GM19099 (cell line): ENCODE measurements around the gene MYMK.

Experiments used
- POLR2A ChIP-seq: IDR thresholded peaks from 3 replicates; pipeline ENCODE4 v1.6.1; 2011; ENCODE audit warnings: low read depth; ENCODE audit not compliant: insufficient read length; ENCODE audit errors: extremely low read depth

Gene MYMK

DNA sequence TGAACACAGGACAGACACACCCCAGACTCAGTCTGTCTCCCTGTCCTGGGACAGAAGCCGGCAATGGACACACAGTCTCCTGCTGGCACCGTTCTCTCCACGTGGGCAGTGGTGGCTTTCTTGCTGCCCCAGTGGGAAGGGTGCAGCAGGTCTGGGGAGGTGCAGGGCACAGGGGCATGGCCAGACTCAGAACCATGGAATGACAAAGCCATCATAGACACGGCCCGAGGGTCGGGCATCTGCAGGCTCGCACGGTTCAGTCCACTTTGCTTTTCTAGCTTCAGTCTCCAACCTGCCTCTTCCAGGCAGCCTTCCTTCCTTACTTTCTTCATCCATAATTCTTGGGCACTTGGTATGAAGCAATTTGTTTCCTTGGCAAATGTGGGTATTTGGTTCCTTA is 16.7 kb downstream of the MYMK start:
- no peak for TF ChIP-seq POLR2A

DNA sequence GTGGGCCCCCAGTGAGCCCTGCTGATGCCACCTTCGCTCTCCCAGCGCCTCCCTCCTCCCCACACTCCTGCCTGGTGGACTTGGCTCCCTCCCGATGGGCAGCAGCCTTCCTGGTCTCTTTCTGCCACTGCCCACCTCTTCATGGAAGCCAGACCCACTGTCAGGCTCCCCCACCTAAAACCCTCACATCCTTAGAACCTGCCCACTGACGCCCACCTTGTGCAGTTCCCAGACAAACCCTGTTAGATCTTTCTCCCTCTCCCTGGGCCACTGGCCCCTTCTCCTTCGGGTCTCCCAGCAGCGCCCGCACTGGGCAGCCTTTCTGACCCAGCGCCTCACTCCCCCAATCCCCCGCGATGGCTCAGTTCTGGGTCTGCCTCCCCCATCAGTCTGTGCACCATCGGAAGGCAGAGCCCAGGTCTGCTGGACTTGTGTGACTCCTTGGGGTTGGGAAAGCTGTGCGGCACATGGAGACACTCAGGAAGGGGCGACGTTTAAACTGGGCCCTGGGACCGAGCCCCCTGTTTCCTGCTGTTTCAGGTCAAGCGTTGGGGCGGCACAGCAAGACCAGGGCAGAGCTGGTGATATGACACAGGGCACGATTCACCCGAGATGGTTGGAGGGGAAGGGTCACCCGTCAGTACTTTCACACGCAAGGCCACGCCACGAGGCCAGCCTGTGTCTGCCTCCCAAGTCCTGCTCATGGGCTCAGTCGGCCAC is 17.4 kb downstream of the MYMK start:
- TF ChIP-seq POLR2A = no peak

DNA sequence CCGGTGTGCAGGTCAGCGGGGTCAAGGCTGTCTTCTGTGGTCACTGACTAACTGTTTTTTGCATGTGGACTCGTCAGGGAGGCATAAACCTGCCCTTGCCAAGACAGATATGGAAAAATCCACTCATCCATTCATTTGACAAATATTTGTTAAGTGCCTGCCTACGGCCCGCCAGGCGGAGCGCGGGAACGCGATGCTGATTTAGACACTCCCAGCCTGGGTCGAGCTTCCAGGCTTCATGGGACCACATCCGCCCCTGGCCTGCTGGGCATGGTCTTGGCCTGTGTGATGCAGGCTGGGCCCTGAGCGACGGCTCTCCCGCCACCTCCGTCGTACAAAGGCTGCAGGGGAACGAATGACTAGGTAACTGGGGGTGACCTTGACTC is 18.1 kb downstream of the MYMK start:
- no peak for TF ChIP-seq POLR2A

DNA sequence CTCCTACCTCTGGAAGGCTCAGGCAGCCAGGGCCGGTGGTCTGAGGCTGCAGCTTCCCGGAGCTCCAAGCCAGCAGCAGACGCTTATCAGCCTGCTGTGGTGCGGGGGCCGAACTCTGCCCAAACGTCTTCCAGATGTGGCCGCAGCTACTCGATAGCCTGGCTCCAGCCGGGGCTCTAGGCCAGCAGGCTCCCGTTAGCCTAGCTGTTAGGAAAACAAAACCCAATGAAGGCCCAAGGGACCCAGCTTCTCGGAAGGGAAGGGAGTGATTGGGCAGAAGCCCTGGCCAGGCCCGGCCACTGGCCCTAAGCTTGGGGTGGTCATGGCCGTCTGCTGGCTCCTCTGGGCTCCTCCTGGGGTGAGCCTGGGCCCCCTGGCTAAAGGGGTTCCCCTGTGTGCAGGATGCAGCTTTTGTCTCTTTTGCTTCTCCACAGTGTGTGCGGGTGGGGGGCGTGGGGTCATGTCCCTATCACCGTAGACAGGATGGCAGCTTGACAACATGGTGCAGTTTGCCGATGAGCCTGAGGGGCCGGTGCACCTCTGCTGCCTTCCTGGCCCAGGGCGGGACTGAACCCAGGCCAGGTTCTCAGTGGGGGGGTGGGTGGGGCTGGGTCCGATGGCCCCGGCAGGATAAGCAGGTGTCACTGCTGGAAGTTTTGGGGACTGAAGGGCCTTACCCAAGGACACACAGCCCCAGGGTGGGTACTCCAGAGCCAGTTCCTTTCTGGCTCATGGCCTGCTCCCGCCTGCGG is 18.7 kb downstream of the MYMK start:
- no peak for TF ChIP-seq POLR2A

DNA sequence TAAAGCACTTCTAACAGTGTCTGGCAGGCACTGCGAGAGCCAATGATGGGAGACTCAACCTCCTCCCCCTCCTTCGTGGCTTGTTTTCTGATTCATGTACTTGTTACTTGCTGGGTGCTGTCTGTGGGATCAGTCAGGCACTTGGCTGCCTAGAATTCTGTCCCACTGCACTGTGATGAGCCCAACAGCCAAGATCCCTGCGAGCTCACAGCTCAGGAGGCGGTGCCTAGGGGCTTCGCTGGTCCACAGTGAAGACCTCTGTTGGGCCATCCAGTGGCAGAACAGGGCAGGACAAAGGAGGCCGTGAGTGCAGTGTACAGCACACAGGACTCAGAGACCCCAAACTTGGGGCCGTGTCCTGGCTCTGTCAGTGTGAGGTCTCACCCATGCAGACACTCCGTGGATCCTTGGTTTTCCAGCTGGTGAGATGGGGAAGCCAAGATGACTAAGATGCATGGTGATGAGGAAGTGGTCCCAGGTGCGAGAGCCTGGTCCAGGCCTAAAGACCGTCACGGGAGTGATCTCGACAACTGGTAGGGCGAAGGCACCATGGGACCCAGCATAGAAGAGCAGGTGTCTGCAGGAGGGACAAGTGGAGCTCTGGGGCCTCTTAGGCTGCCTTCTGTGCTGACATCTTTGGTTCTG is 19.5 kb downstream of the MYMK start:
- TF ChIP-seq POLR2A = no peak

DNA sequence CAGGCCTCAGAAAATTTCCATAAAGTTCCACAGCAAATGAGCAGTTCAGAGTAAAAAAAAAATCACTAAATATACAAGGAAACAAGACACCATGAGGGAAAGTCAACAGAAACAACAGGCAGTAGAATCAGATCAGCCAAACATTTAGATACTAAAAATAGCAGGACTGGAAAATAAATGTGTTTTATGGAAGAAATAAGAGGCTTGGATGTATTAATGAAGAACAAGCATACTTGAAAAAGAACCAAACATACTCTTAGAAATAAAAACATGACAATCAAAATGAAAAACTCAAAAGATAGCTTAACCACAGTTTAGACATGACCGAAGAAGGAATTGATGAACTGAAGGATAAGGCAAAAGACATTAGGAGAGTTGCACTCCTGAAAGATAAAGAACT is 22.6 kb downstream of the MYMK start:
- TF ChIP-seq POLR2A = no peak

DNA sequence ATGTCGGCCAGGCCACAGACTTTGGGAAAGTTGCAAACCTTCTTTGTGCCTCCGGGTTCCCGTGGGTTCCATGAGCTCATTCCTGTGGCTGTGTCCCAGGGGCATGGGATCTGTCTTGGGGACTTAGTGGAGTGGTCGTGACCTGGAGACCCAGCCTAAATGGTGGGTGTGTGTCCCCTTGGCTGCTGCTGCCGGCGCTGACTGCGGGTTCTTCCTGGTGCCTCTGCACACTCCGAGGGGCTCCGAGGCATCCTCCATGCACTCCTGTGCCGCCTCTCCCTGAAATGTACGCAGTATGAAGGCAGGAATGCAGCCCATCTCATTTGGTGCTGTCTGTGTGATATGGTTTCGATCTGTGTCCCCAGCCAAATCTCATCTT is 24.9 kb downstream of the MYMK start:
- no peak for TF ChIP-seq POLR2A

DNA sequence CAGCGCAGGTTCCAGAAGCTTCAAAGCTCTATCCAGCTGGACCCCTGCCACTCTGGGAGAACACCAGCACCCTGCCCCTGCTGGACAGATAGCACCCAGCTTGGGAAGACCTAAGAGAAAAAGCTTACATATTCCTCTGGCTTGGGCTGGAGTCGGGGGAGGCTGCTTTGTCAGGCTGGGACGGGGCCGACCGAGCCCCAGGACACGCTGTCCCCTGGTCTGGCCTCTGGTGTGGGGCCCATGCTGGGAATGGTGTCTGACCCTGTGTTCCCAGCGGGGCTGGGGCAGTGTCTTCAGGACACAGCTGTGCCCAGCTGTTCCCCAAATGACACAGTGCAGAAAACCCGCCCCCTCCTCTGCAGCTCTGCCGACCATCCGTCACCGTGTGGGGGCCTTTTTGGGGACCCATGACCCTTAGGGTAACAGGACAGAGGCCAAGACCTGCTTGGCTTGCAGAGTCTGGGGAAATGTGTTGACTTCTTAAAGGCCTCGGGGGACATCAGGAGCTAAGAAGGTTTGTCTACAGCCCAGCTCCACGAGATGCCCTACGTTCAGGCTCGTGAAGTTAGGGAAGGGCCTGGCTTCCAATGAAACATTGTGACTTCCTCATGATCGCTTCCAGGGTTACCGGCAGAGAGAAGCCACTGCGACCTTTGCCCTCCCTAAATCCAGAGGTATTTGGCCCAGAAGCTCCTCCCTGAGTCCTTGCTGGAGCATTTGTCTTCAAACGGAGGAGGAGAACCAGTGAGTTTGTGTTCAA is 25.4 kb downstream of the MYMK start:
- TF ChIP-seq POLR2A = no peak

DNA sequence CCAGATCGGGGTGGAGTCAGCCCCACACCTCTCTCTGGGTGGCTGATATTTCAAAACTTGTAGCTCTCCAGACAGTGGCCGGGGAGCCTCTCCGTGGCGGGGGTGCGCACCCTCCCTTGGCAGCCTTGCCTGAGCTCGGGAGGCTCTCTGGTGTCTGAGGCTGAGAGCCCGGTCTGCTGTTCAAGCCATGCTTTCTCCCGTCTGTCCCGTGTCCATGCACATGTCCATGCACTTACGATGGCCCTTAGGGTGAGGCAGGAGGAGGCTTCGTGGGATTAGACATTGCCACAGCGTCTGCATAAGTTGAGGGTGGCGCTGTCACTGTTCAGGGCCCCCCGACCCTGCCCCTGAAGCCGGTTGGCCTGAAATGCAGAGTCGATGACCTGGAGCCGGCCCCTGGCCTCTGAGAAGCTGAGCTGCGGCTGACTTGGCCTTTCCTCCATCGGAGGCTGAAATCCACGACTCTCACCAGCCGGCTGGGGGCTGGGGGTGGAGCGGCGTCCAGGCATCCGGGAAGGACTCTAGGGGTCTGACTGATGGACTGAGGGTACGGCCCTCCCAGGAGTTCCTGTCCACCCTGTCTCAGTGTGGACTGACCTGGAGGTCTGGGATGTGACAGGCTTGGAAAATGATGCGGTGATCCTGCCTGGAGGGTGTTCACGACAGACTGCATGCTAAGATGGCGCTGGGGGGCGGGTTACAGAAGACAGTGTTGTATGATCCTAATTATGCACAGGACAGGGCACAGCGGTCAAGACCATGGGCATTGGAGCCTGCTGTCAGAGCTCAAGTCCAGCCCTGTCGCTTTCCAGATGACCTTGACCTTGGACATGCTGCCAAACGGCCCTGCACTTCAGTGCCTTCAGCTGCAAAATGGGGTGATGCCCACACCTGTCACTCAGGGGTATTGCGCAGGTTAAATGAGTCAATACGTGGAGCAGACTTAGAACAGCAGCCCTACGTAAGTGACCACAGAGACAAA is 27.6 kb downstream of the MYMK start:
- TF ChIP-seq POLR2A = no peak

DNA sequence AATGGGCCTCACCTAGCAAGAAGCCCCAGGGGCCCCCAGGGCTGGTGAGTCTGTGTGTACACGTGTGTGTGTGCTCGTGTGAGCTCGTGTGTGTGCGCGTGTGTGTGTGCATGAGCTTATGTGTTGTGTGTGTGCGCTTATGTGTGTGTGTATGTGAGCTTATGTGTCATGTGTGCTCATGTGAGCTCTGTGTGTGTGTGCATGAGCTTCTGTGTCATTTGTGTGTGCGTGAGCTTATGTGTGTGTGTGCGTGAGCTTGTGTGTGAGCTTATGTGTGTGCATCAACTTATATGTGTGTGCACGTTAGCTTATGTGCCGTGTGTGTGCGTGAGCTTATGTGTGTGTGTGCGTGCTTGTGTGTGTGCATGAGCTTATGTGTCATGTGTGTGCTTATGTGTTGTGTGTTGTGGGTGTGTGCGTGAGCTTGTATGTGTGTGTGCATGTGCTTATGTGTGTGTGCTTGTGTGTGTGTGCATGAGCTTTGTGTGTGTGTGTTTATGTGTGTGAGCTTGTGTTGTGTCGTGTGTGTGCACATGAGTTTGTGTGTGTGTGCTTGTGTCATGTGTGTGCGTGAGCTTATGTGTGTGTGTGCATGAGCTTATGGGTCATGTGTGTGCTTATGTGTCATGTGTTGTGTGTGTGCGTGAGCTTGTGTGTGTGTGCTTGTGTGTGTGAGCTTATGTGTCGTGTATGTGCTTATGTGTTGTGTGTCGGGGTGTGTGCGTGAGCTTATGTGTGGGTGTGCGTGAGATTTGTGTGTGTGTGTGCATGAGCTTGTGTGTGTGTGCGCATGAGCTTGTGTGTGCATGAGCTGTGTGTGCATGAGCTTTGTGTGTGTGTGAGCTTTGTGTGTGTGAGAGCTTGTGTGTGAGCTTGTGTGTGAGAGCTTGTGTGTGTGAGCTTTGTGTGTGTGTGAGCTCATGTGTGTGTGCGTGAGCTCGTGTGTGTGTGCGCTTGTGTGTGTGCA is 29.1 kb downstream of the MYMK start:
- no peak for TF ChIP-seq POLR2A

DNA sequence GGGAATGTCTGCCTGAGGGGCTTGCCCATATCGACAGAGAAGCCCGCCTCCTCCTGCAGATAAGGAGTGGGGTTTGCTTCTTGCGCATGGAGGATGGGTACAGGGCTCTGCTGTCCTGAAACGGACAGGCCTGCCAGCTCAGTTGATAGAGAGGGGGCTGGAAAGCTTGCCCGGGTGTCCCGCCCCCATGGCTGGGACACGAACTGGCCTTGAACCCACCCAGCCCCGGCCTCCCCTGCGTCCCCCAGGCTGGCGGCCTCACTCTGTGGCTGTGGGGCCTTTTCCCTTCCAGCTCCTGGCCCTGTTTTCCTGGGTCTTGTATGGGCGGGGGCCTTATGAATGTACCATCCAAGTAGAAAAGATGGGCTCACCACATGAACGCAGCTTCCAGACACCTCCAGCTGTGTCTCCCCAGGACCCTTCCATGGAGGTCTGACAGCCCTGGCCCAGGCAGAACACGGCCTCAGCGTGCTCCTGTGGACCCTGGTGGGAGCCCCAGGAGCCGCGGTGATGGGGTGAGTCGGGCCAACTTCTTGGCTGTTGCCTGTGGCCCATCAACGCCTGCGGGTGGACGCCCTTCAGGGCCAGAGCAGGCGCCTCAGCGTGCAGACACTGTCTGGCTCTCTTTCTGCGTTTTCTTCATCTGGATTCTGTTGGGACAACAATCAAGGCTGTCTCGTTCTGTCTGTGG is 30.0 kb downstream of the MYMK start:
- no peak for TF ChIP-seq POLR2A

DNA sequence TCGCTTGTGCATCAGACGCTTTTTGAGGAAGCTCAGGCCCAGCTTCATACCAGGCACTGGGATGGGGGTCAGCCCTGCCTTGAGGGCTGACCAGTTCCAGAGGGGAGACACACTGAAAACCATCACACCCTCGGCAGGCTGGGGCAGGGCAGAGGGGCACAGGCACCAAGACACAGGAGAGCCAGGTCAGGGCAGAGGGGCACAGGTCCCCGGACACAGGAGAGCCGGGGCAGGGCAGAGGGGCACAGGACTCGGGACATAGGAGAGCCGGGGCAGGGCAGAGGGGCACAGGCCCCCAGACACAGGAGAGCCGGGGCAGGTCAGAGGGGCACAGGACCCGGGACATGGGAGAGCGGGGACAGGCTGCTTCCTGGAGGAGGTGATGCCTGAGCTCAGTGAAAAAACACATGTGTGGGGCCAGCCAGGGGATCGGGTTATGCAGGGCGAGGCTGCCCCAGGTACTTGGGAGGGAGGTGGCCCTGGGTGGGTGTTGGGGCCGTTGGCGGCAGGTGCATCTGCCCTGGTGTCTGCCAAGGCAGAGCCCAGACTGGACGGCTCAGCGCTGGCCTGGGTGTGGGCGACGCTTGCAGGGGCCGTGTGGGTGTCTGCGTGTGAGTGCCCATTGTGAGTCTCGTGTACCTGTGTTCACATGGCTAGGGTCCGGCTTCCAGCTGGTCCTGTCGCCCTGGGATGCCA is 30.8 kb downstream of the MYMK start:
- TF ChIP-seq POLR2A = no peak
